AG08395 (cell line): ENCODE data around the gene INSIG1.

Source experiments
- DNase-seq: peaks from one replicate; pipeline ENCODE4 v3.0.0; 2012; ENCODE audit warnings: mixed read lengths, low spot score

INSIG1 gene

GRCh38 chr7:155266440-155266839 is 31.2 kb upstream of the INSIG1 start:
- no peak for DNase-seq

GRCh38 chr7:155267023-155267422 is 30.7 kb upstream of the INSIG1 start:
- DNase-seq, result no peak

GRCh38 chr7:155267436-155267835 is 30.2 kb upstream of the INSIG1 start:
- no peak for DNase-seq

DNA sequence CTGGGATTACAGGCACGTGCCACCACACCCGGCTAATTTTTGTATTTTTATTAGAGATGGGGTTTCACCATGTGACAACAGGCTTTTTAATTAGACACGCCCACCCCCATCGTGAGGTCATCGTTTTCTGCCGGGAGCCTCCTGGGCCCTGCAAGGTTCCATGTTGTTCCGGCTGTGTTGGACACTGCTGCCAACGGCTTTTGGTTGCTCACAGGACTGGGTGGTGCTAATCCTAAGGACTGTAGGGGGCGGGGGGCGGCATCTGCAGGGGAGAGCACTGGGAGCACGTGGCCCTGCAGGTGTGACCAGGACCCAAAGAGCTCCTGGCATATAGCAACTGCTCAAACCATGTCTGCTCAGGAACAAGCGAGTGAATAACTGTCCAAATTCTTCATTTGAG is 29.5 kb upstream of the INSIG1 start:
- DNase-seq, result no peak

GRCh38 chr7:155268921-155269650 is 28.6 kb upstream of the INSIG1 start:
- no peak for DNase-seq

GRCh38 chr7:155269766-155270585 is 27.7 kb upstream of the INSIG1 start:
- no peak for DNase-seq

GRCh38 chr7:155270861-155271260 is 26.8 kb upstream of the INSIG1 start:
- no peak for DNase-seq

DNA sequence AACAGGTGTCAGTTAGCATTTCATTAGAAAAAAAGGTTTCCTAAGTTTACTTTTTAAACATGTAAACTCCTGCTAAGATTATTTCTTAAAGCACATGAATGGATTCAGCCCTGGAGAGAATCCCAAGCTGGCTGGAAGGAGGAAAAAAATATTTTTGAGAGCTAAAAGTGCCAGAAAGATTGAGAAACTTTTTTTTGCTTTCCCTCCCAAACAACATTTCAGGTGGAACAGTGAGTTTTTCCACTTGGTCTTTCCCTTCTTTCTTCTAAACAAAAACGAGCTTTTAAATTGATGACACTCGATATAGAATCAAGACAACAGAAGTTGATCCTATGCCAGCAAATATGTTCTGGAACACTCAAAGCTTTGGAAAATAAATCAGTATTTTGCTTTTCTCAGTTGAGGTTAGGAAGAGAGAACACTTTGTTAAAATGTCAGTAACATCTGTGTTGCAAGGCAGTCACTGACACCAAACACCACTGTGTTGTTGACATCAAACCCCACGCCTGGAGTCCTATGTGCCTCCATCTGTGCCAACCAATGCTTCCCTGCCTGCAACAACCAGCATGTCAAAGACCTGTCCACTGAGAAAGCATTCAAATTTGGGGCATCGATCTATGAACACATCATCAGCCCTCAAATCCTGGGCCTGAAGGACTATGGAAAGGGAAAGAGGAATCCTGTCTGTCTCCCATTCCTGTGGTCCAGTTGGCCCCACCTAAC is 22.9 kb upstream of the INSIG1 start:
- no peak for DNase-seq

GRCh38 chr7:155276042-155276799 is 21.5 kb upstream of the INSIG1 start:
- no peak for DNase-seq

- no peak for DNase-seq
Measured at GRCh38 chr7:155276800-155277375, 20.8 kb upstream of the INSIG1 start.

- DNase-seq, result no peak
Measured at GRCh38 chr7:155277385-155277994, 20.2 kb upstream of the INSIG1 start.

DNA sequence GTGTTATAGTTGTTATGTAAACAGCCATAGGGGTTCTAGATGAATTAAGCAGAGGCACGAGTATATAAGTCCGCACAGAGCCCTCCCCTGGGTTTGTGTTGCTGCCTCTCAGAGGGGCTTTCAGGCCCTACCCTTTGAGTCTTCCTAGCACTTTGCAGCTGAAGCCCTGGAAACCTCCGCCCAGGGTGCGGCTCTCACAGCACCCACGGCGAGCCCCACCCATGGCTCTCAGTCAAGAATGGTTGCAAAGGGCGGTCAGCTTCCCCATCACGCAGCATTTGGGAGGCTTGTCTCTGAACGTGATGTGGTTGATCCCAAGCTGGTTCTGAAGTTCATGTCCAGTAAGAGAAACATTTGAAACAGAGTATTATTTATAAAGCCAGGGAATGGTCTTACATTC is 18.8 kb upstream of the INSIG1 start:
- DNase-seq, result no peak

- DNase-seq, result no peak
Measured at GRCh38 chr7:155279787-155280445, 17.8 kb upstream of the INSIG1 start.

GRCh38 chr7:155280446-155281397 is 17.0 kb upstream of the INSIG1 start:
- no peak for DNase-seq

DNA sequence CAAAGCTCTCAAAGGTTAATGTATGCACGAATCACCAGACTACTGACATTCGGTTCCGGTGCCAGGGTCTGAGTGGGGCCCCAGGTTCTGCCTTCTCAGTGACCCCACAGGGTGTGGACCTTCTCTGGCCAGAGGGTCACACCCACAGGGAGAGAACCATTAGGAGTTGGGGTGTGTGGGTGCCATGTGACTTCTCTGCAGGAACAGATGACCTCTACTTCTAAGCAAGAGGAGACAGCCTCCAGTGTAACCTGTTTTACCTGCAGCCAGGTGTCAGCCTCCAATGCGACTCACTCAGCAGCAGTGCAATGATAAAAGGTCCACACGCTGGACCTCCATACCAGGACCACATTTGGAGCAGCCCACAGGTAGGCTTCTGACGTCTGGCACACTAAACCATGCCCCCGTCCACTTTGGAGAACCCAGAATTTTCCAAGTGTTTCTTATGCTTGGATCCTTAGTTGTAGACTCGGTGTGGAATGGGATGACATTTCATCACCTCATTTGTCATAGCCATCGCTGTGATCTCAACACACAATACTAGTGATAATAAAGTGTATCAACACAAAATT is 16.2 kb upstream of the INSIG1 start:
- no peak for DNase-seq

DNA sequence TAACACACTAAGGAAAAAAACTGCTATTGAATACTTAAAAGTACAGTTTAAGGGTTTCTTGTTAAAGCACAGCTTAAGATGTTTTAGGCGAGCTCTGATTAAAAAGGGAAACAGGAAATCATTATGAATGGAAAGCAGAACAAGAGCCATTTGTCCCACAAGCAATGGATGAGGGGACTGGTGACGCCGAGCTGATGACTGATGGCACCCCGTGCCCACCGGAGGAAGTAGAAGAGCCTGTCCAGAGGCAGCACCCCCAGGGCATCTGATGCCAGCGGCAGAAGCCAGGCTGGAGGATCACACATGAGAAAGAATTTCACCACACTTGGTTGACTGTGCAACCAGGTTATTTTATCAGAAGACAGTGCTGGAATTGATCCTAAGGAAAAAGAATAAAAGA is 15.0 kb upstream of the INSIG1 start:
- DNase-seq, result no peak

- DNase-seq, result no peak
Measured at GRCh38 chr7:155283565-155284194, 14.0 kb upstream of the INSIG1 start.

GRCh38 chr7:155284496-155285274 is 13.0 kb upstream of the INSIG1 start:
- DNase-seq, result no peak
